Pons (tissue), 1 donor: Measurements from ENCODE around the gene KANSL1.

Source experiments
- DNase-seq: peaks from one replicate; pipeline ENCODE4 v3.0.0-alpha.2; 2016; ENCODE audit warnings: low spot score

The KANSL1 gene

GRCh38 chr17:46071796-46072195, 121.4 kb downstream of the KANSL1 start:
- DNase-seq, result no peak

GRCh38 chr17:46064460-46064859, 128.8 kb downstream of the KANSL1 start:
- DNase-seq, result no peak

GRCh38 chr17:46063241-46063640, 130.0 kb downstream of the KANSL1 start:
- no peak for DNase-seq

- no peak for DNase-seq
These were observed 131.8 kb downstream of the KANSL1 start for GRCh38 chr17:46061435-46061834.

- no peak for DNase-seq
These were observed 132.8 kb downstream of the KANSL1 start for GRCh38 chr17:46060461-46060860.

GRCh38 chr17:46059486-46059885, 133.7 kb downstream of the KANSL1 start:
- no peak for DNase-seq

- no peak for DNase-seq
These were observed 135.9 kb downstream of the KANSL1 start for GRCh38 chr17:46057366-46057765.

- no peak for DNase-seq
These were observed 136.4 kb downstream of the KANSL1 start for GRCh38 chr17:46056800-46057304.

GRCh38 chr17:46053911-46054534, 139.2 kb downstream of the KANSL1 start:
- no peak for DNase-seq

- no peak for DNase-seq
These were observed 143.6 kb downstream of the KANSL1 start for GRCh38 chr17:46049656-46050055.

GRCh38 chr17:46047856-46048255, 145.4 kb downstream of the KANSL1 start:
- no peak for DNase-seq

- DNase-seq, result no peak
These were observed 145.8 kb downstream of the KANSL1 start for GRCh38 chr17:46047398-46047797.

GRCh38 chr17:46046957-46047356, 146.3 kb downstream of the KANSL1 start:
- DNase-seq, result no peak

- no peak for DNase-seq
These were observed 147.6 kb downstream of the KANSL1 start for GRCh38 chr17:46045639-46046038.

- DNase-seq, result no peak
These were observed 148.2 kb downstream of the KANSL1 start for GRCh38 chr17:46044989-46045388.

GRCh38 chr17:46044286-46044928, 148.8 kb downstream of the KANSL1 start:
- DNase-seq, result peak; percentile 97

GRCh38 chr17:46043606-46044005, 149.6 kb downstream of the KANSL1 start:
- no peak for DNase-seq

GRCh38 chr17:46042925-46043324, 150.3 kb downstream of the KANSL1 start:
- DNase-seq, result peak; percentile 64

- DNase-seq, result no peak
These were observed 151.0 kb downstream of the KANSL1 start for GRCh38 chr17:46042246-46042645.

GRCh38 chr17:46039592-46040186, 153.5 kb downstream of the KANSL1 start:
- DNase-seq, result no peak

GRCh38 chr17:46038937-46039336, 154.3 kb downstream of the KANSL1 start:
- DNase-seq, result no peak

- DNase-seq, result no peak
These were observed 154.8 kb downstream of the KANSL1 start for GRCh38 chr17:46038414-46038813.

GRCh38 chr17:46037722-46038255, 155.4 kb downstream of the KANSL1 start:
- DNase-seq, result no peak
